Mucosa of rectum (tissue), 2 donors: Measurements from ENCODE around the gene CHD1.

Experiments used
- H3K27ac ChIP-seq, 2 donors: one replicate each; pipeline ENCODE4 v1.7.0; 2013; ENCODE audit warnings: inconsistent platforms in 2 of 2, low read depth in 2 of 2, low read length in 2 of 2
- H3K27me3 ChIP-seq, 2 donors: one replicate each; pipeline ENCODE4 v1.7.0; 2013; ENCODE audit warnings: low read length in 2 of 2; ENCODE audit not compliant: control insufficient read depth in 2 of 2, insufficient read depth in 2 of 2
- H3K36me3 ChIP-seq, 2 donors: one replicate each; pipeline ENCODE4 v1.7.0; 2013; ENCODE audit warnings: low read length in 2 of 2; ENCODE audit not compliant: control insufficient read depth in 2 of 2, insufficient read depth in 2 of 2
- H3K4me1 ChIP-seq, 2 donors: one replicate each; pipeline ENCODE4 v1.7.0; 2013; ENCODE audit warnings: low read length in 2 of 2, mild to moderate bottlenecking in 1 of 2; ENCODE audit not compliant: control insufficient read depth in 2 of 2, insufficient read depth in 2 of 2
- H3K4me3 ChIP-seq, 2 donors: one replicate each; pipeline ENCODE4 v1.7.0; 2013; ENCODE audit warnings: low read length in 2 of 2
- H3K9ac ChIP-seq, 2 donors: one replicate each; pipeline ENCODE4 v1.7.0; 2013; ENCODE audit warnings: low read length in 2 of 2, low read depth in 1 of 2, mild to moderate bottlenecking in 1 of 2
- H3K9me3 ChIP-seq, 2 donors: one replicate each; pipeline ENCODE4 v1.7.0; 2013; ENCODE audit warnings: low read length in 2 of 2; ENCODE audit not compliant: control insufficient read depth in 2 of 2
- donor health status: healthy.
- donor health status: Normal muscosa, but diverticular disease.

The CHD1 gene

GRCh38 chr5:98923966-98924365 lies 4.8 kb downstream of the CHD1 start:
- Histone ChIP-seq H3K9me3 (no peaks in the 10 kb centered on the region), H3K27ac (no peak overlapping the region), H3K4me3 (no peak overlapping the region), H3K27me3 (no peaks in the 10 kb centered on the region), H3K9ac (no peak overlapping the region), H3K4me1 (peaks cover 4 to 11% of the 10 kb centered on the region in 2 donors), H3K36me3 (peaks cover 36 to 38% of the 10 kb centered on the region in 2 donors)

- H3K36me3 ChIP-seq = peaks cover 36 to 39% of the 10 kb centered on the region in 2 donors
- no peak overlapping the region for H3K9ac ChIP-seq
- no peaks in the 10 kb centered on the region for H3K9me3 ChIP-seq
- H3K27ac ChIP-seq = no peak overlapping the region
- H3K4me1 ChIP-seq = peaks cover 4 to 6% of the 10 kb centered on the region in 2 donors
- H3K4me3 ChIP-seq = no peak overlapping the region
- no peaks in the 10 kb centered on the region for H3K27me3 ChIP-seq
These were observed 6.8 kb downstream of the CHD1 start for GRCh38 chr5:98921947-98922505.

- no peak overlapping the region for H3K27ac ChIP-seq
- no peaks in the 10 kb centered on the region for H3K4me1 ChIP-seq
- H3K36me3 ChIP-seq = peaks cover 16 to 21% of the 10 kb centered on the region in 2 donors
- H3K9ac ChIP-seq = no peak overlapping the region
- no peaks in the 10 kb centered on the region for H3K27me3 ChIP-seq
- H3K9me3 ChIP-seq = no peaks in the 10 kb centered on the region
- no peak overlapping the region for H3K4me3 ChIP-seq
These were observed 11.4 kb downstream of the CHD1 start for GRCh38 chr5:98917433-98917832.

- Histone ChIP-seq H3K27ac (no peak overlapping the region), H3K4me3 (no peak overlapping the region), H3K4me1 (no peaks in the 10 kb centered on the region), H3K9ac (no peak overlapping the region), H3K27me3 (no peaks in the 10 kb centered on the region), H3K36me3 (peaks cover 15 to 19% of the 10 kb centered on the region in 2 donors), H3K9me3 (no peaks in the 10 kb centered on the region)
These were observed 12.3 kb downstream of the CHD1 start for GRCh38 chr5:98916540-98916939.

GRCh38 chr5:98913911-98914310 lies 14.9 kb downstream of the CHD1 start:
- H3K27me3 ChIP-seq = no peaks in the 10 kb centered on the region
- H3K27ac ChIP-seq = no peak overlapping the region
- no peak overlapping the region for H3K9ac ChIP-seq
- H3K4me1 ChIP-seq = no peaks in the 10 kb centered on the region
- H3K9me3 ChIP-seq = no peaks in the 10 kb centered on the region
- H3K4me3 ChIP-seq = no peak overlapping the region
- H3K36me3 ChIP-seq = peaks cover 2 to 6% of the 10 kb centered on the region in 2 donors

GRCh38 chr5:98911280-98912040 lies 17.3 kb downstream of the CHD1 start:
- Histone ChIP-seq H3K4me1 (no peaks in the 10 kb centered on the region), H3K9ac (no peak overlapping the region), H3K27ac (no peak overlapping the region), H3K27me3 (no peaks in the 10 kb centered on the region), H3K36me3 (peaks cover 2 to 6% of the 10 kb centered on the region in 2 donors), H3K9me3 (no peaks in the 10 kb centered on the region), H3K4me3 (no peak overlapping the region)

- Histone ChIP-seq H3K9me3 (no peaks in the 10 kb centered on the region), H3K4me1 (no peaks in the 10 kb centered on the region), H3K27me3 (no peaks in the 10 kb centered on the region), H3K9ac (no peak overlapping the region), H3K27ac (no peak overlapping the region), H3K36me3 (peaks cover 6 to 7% of the 10 kb centered on the region in 2 donors), H3K4me3 (no peak overlapping the region)
These were observed 19.4 kb downstream of the CHD1 start for GRCh38 chr5:98909363-98909762.

GRCh38 chr5:98907951-98908350 lies 20.9 kb downstream of the CHD1 start:
- peaks cover 10 to 14% of the 10 kb centered on the region in 2 donors for H3K36me3 ChIP-seq

GRCh38 chr5:98906756-98907355 lies 22.0 kb downstream of the CHD1 start:
- no peaks in the 10 kb centered on the region for H3K27me3 ChIP-seq
- H3K4me1 ChIP-seq = no peaks in the 10 kb centered on the region
- no peak overlapping the region for H3K9ac ChIP-seq
- H3K9me3 ChIP-seq = no peaks in the 10 kb centered on the region
- H3K4me3 ChIP-seq = no peak overlapping the region
- H3K27ac ChIP-seq = no peak overlapping the region
- peaks cover 7 to 21% of the 10 kb centered on the region in 2 donors for H3K36me3 ChIP-seq

More at GRCh38 chr5:98907951-98908350, 20.9 kb downstream of the CHD1 start:
- Histone ChIP-seq H3K4me1 (no peaks in the 10 kb centered on the region), H3K4me3 (no peak overlapping the region), H3K9me3 (no peaks in the 10 kb centered on the region), H3K27ac (no peak overlapping the region), H3K27me3 (no peaks in the 10 kb centered on the region), H3K9ac (no peak overlapping the region)
